GM13977 (cell line): ENCODE results near the gene HES3.

ENCODE experiments used
- DNase-seq: peaks from one replicate; pipeline ENCODE4 v3.0.0; 2012; ENCODE audit warnings: low spot score
- CTCF ChIP-seq: IDR thresholded peaks from 2 replicates; pipeline ENCODE4 v1.5.1; 2012; ENCODE audit warnings: mild to moderate bottlenecking, control low read depth; ENCODE audit not compliant: insufficient read depth; ENCODE audit errors: extremely low read depth, missing control alignments
- in situ Hi-C: fragments of 300-500 bp; cut with MboI; formaldehyde crosslinking; loops from one replicate; pipeline ENCODE4 v1.12.0; 2022; ENCODE audit warnings: low sequenced_read_pairs, low pct_unique_long_range_greater_than_20kb, mixed read lengths, inconsistent platforms; ENCODE audit not compliant: unreplicated experiment

Gene HES3

GRCh38 chr1:6220236-6220635, 23.7 kb upstream of the HES3 start:
- TF ChIP-seq CTCF = no peak
- no peak for DNase-seq
- in situ Hi-C loops = no loop called here

GRCh38 chr1:6221210-6221784, 22.7 kb upstream of the HES3 start:
- in situ Hi-C loops = no loop called here
- TF ChIP-seq CTCF = no peak
- DNase-seq = no peak

GRCh38 chr1:6222636-6223035, 21.3 kb upstream of the HES3 start:
- no peak for DNase-seq
- in situ Hi-C loops = no loop called here
- TF ChIP-seq CTCF = no peak

GRCh38 chr1:6223617-6224016, 20.4 kb upstream of the HES3 start:
- in situ Hi-C loops = no loop called here
- TF ChIP-seq CTCF = no peak
- no peak for DNase-seq

GRCh38 chr1:6224718-6225117, 19.3 kb upstream of the HES3 start:
- in situ Hi-C loops = no loop called here
- DNase-seq = no peak
- TF ChIP-seq CTCF = no peak

- DNase-seq = no peak
- in situ Hi-C loops = no loop called here
- no peak for TF ChIP-seq CTCF
Measured at GRCh38 chr1:6225651-6226050, 18.3 kb upstream of the HES3 start.

- in situ Hi-C loops = no loop called here
- TF ChIP-seq CTCF = no peak
- no peak for DNase-seq
Measured at GRCh38 chr1:6233376-6233775, 10.6 kb upstream of the HES3 start.
